Kidney epithelial cell (primary cell): ENCODE results near the gene ATP5MC2. TPM values are rescaled to one million over a fixed set of nuclear protein-coding genes. Genes with fewer than 3 reads are reported as not detected.
"Not testable (repeated sequence)": the region's sequence is repeated elsewhere in the genome, so short reads cannot be mapped to it uniquely, and the experiment has no call there.

Source experiments
- DNase-seq: peaks from one replicate; pipeline ENCODE4 v3.0.0-alpha.2; 2010; ENCODE audit warnings: low read depth
- H3K27me3 ChIP-seq: 2 replicates; pipeline ENCODE4 v1.6.0; 2011; ENCODE audit warnings: low read length; ENCODE audit not compliant: control insufficient read depth, insufficient read depth
- H3K36me3 ChIP-seq: 2 replicates; pipeline ENCODE4 v1.5.1; 2011; ENCODE audit warnings: low read length; ENCODE audit not compliant: control insufficient read depth, insufficient read depth
- H3K4me3 ChIP-seq: 2 replicates; pipeline ENCODE4 v1.5.1; 2011; ENCODE audit warnings: low read depth, mild to moderate bottlenecking, control low read depth, low read length
- total RNA-seq: library from RNA; depleted of rRNA; stranded (reverse); fragments of >200 nt; gene quantifications from 2 replicates; pipeline ENCODE4 v1.2.3, GENCODE V29; 2015
- TF ChIP-seq, protein P1 (sequence below): IDR thresholded peaks from 2 replicates; pipeline ENCODE4 v1.5.1; 2011; ENCODE audit warnings: mild to moderate bottlenecking, moderate library complexity, low read length, control low read depth, inconsistent platforms; ENCODE audit not compliant: insufficient read depth, poor library complexity, severe bottlenecking

The ATP5MC2 gene
- total RNA-seq, 1 donor from 2014 or later = 299 TPM

DNA sequence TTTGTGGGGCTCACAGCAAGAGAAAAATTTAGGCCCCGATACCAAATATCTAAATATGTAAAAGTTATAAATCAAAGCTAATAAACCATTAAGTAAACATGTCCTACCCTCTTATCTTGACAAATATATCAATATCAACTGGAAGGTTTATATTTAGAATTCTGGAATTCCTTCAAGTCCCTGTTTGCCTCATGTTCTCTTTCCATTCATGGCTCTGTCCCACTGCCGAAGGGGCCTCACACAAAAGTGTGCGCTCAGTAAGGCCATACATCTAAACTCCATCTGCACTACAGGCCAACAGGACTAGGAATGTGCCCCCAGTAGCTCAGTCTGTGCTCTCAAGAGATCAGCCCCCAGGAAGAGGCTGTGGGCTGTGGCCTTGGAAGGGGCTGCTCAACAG, 10.6 kb upstream of the ATP5MC2 start:
- no peaks in the 10 kb centered on the region for H3K36me3 ChIP-seq
- H3K4me3 ChIP-seq = no peak overlapping the region
- H3K27me3 ChIP-seq = no peaks in the 10 kb centered on the region
- no peak for DNase-seq
- TF ChIP-seq, protein P1, sequence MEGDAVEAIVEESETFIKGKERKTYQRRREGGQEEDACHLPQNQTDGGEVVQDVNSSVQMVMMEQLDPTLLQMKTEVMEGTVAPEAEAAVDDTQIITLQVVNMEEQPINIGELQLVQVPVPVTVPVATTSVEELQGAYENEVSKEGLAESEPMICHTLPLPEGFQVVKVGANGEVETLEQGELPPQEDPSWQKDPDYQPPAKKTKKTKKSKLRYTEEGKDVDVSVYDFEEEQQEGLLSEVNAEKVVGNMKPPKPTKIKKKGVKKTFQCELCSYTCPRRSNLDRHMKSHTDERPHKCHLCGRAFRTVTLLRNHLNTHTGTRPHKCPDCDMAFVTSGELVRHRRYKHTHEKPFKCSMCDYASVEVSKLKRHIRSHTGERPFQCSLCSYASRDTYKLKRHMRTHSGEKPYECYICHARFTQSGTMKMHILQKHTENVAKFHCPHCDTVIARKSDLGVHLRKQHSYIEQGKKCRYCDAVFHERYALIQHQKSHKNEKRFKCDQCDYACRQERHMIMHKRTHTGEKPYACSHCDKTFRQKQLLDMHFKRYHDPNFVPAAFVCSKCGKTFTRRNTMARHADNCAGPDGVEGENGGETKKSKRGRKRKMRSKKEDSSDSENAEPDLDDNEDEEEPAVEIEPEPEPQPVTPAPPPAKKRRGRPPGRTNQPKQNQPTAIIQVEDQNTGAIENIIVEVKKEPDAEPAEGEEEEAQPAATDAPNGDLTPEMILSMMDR = no peak

DNA sequence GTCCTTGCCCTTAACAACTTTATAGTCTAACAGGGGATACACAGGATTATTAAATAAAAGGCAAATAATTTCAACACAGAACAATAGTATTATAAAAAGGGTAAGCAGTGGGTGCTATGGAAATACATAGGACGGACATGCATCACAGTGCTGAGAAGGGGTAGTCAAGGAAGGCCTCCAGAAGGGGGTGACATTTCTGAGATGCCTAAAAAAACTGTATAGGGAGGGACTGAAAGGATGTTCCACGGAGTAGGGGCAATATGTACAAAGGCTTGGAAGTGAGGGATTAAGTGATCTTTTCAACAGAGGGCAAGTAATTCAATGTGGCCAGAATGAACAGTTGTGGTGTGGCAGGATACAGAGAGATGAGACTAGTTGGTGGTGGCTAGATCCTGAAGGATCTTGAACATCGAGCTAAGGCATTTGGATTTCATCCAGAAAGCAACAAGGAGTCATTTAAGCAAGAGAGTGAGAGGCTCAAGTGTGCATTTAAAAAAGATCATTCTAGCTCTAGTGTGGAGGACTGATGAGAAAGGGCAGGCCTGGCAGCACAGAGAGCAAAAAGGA, 8.9 kb upstream of the ATP5MC2 start:
- TF ChIP-seq, protein P1 = no peak
- Histone ChIP-seq H3K4me3 (no peak overlapping the region), H3K27me3 (no peaks in the 10 kb centered on the region), H3K36me3 (no peaks in the 10 kb centered on the region)
- DNase-seq = no peak

DNA sequence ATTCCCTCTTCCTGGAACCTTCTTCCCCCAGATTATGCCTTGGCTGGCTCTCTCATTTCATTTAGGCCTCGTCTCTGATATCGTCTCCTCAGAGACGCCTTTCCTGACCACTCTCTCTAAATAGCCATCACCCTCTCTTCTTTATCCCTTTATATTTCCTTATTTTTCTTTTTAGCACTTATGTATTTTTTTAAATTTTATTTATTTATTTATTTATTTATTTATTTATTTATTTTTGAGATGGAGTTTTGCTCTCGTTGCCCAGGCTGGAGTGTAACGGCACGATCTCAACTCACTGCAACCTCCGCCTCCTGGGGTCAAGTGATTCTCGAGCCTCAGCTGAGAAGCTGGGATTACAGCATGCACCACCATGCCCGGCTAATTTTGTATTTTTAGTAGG, 8.1 kb upstream of the ATP5MC2 start:
- Histone ChIP-seq H3K27me3 (no peaks in the 10 kb centered on the region), H3K36me3 (no peaks in the 10 kb centered on the region), H3K4me3 (no peak overlapping the region)
- TF ChIP-seq, protein P1 = no peak
- no peak for DNase-seq

DNA sequence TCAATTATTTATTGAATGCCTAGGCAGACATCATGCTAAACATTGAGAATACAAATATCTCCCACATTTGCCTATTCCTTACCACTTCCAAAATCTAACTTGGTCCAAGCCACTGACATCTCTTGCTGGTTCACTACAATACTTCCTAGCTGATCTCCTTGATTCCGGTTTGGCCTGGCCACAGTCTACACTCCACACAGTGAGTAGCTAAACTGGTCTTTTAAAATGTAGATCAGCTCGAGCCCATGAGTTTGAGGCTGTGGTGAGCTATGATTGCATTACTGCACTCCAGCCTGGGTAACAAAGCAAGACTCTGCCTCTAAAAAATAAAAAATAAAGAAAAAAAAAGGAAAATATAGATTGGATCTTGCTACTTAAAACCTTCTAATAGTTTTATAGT, 7.6 kb upstream of the ATP5MC2 start:
- H3K27me3 ChIP-seq = no peaks in the 10 kb centered on the region
- DNase-seq = no peak
- no peak overlapping the region for H3K4me3 ChIP-seq
- TF ChIP-seq, protein P1 = no peak
- no peaks in the 10 kb centered on the region for H3K36me3 ChIP-seq

DNA sequence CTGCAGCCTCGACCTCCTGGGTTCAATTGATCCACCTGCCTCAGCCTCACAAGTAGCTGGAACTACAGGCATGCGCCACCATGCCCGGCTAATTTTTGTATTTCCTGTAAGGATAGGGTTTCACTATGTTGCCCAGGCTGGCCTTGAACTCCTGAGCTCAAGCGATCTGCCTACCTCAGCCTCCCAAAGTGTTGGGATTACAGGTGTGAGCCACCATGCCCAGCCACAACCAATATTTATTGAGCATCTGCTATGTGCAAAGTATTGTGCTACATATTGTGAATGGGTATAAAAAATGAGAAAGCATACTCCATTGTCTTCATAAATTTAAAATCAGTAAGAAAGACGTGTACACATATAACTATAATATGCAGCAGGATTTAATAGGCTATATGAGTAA, 4.2 kb upstream of the ATP5MC2 start:
- H3K4me3 ChIP-seq, H3K36me3 ChIP-seq, DNase-seq, H3K27me3 ChIP-seq: not testable (repeated sequence)

DNA sequence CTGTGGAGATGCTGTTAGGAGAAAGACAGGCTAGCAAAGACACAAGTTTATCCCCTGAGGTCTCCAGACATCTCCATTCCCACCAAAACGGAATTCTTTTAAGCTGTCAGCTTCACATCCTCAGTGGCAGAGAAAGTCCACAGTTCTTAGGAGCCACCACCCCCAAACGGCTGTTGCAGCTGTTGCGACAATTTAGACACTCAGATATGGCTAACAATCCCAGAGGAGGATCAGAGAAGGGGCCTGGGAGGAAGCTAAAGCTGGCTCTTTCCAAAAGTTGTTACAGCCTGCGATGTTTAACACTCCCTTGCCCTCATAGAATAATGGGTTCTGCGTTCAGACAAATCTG, 1.9 kb upstream of the ATP5MC2 start:
- TF ChIP-seq, protein P1 = no peak
- Histone ChIP-seq H3K4me3 (no peak overlapping the region), H3K27me3 (no peaks in the 10 kb centered on the region), H3K36me3 (no peaks in the 10 kb centered on the region)
- DNase-seq = no peak
